H1 (cell line): Measurements from ENCODE around the gene CHST3.

Experiments
- CEBPB ChIP-seq: IDR thresholded peaks from 2 replicates; pipeline ENCODE4 v1.6.1; 2012; ENCODE audit warnings: low read depth, low read length
- CREB1 ChIP-seq: IDR thresholded peaks from 2 replicates; pipeline ENCODE4 v1.6.1; 2012; ENCODE audit warnings: inconsistent platforms
- CTCF ChIP-seq, 3 experiments: IDR thresholded peaks; 1 replicate in 2 of 3; 2 replicates in 1 of 3; pipeline versions ENCODE4 v1.5.1 to v1.6.1; 2011; ENCODE audit warnings: low read length in 3 of 3, mild to moderate bottlenecking in 3 of 3, inconsistent platforms in 2 of 3, low read depth in 1 of 3, moderate library complexity in 1 of 3; ENCODE audit not compliant: insufficient read depth in 1 of 3; ENCODE audit errors: control extremely low read depth in 1 of 3
- EP300 ChIP-seq, 2 experiments: IDR thresholded peaks; 1 replicate in 1 of 2; 2 replicates in 1 of 2; pipeline ENCODE4 v1.6.1; 2011 to 2012; ENCODE audit warnings: low read depth in 2 of 2, low read length in 2 of 2, mild to moderate bottlenecking in 2 of 2, borderline replicate concordance in 1 of 2, inconsistent platforms in 1 of 2, moderate library complexity in 1 of 2
- EZH2 ChIP-seq: fragments of 200-600 bp; sonication (generic); IDR thresholded peaks from 2 replicates; pipeline ENCODE4 v1.7.1; 2012; ENCODE audit warnings: low read depth, mild to moderate bottlenecking, moderate library complexity, low read length, inconsistent platforms; ENCODE audit not compliant: severe bottlenecking
- JUN ChIP-seq: IDR thresholded peaks from 2 replicates; pipeline ENCODE4 v1.6.1; 2011; ENCODE audit warnings: low read depth, mild to moderate bottlenecking, improper control_type of control experiment, low read length
- PHF8 ChIP-seq: fragments of 200-600 bp; sonication (generic); conservative IDR thresholded peaks from 2 replicates; pipeline ENCODE4 v1.7.1; 2012; ENCODE audit warnings: low read depth, mild to moderate bottlenecking, inconsistent platforms, low read length, moderate library complexity
- POLR2A ChIP-seq, 2 experiments: IDR thresholded peaks; 1 replicate in 1 of 2; 2 replicates in 1 of 2; pipeline ENCODE4 v1.6.1; 2011; ENCODE audit warnings: low read depth in 2 of 2, low read length in 2 of 2, mild to moderate bottlenecking in 2 of 2; ENCODE audit errors: control extremely low read depth in 1 of 2
- POLR2AphosphoS5 ChIP-seq: IDR thresholded peaks from 2 replicates; pipeline ENCODE4 v1.6.1; 2011; ENCODE audit warnings: low read depth, low read length
- SIN3A ChIP-seq, 2 experiments: IDR thresholded peaks in 1 of 2; conservative IDR thresholded peaks in 1 of 2; 2 replicates each; pipeline ENCODE4 v1.6.1; 2011 to 2012; ENCODE audit warnings: low read length in 2 of 2, improper control_type of control experiment in 1 of 2, low read depth in 1 of 2, mild to moderate bottlenecking in 1 of 2
- SP1 ChIP-seq: IDR thresholded peaks from 2 replicates; pipeline ENCODE4 v1.6.1; 2011; ENCODE audit warnings: low read depth, low read length
- SUZ12 ChIP-seq: fragments of 200-600 bp; sonication (generic); IDR thresholded peaks from 2 replicates; pipeline ENCODE4 v1.6.1; 2012; ENCODE audit warnings: mild to moderate bottlenecking, inconsistent platforms, low read length, moderate library complexity, mixed read lengths
- USF2 ChIP-seq: IDR thresholded peaks from 2 replicates; pipeline ENCODE4 v1.6.1; 2011; ENCODE audit warnings: low read length, improper control_type of control experiment
- ZNF274 ChIP-seq: IDR thresholded peaks from 2 replicates; pipeline ENCODE4 v1.7.0; 2012; ENCODE audit warnings: low read length, borderline replicate concordance; ENCODE audit errors: extremely low read depth

- TF ChIP-seq SP1, result no peak
- no peak for TF ChIP-seq CEBPB
- TF ChIP-seq EZH2, result no peak
- TF ChIP-seq PHF8, result no peak
- TF ChIP-seq EP300 (IDR thresholded peaks at IDR 0.05; ENCODE audit: borderline replicate concordance in 1 of 2, low read depth in 2 of 2, low read length in 2 of 2), result no peak
- no peak for TF ChIP-seq JUN
- no peak for TF ChIP-seq POLR2A (IDR thresholded peaks at IDR 0.05; ENCODE audit: control extremely low read depth in 1 of 2, low read depth in 2 of 2, low read length in 2 of 2)
- no peak for TF ChIP-seq USF2
- TF ChIP-seq CTCF (IDR thresholded peaks at IDR 0.05; ENCODE audit: control extremely low read depth in 1 of 3, insufficient read depth in 1 of 3, low read depth in 1 of 3, low read length in 3 of 3), result no peak
- no peak for TF ChIP-seq SUZ12
- TF ChIP-seq ZNF274, result no peak
- no peak for TF ChIP-seq POLR2AphosphoS5
- no peak for TF ChIP-seq SIN3A (conservative IDR thresholded peaks at IDR 0.05 in 1 of 2, IDR thresholded peaks at IDR 0.05 in 1 of 2; ENCODE audit: low read depth in 1 of 2, low read length in 2 of 2)
- no peak for TF ChIP-seq CREB1
These were observed 35.3 kb downstream of the CHST3 start for GRCh38 chr10:71999360-72000072.
